HepG2 (cell line): ENCODE results near the gene POMT1.

Source experiments
- CEBPB ChIP-seq: IDR thresholded peaks from 2 replicates; pipeline ENCODE4 v1.6.1; 2011; ENCODE audit warnings: low read depth, low read length, improper control_type of control experiment, borderline replicate concordance
- EZH2 ChIP-seq: conservative IDR thresholded peaks from 2 replicates; pipeline ENCODE4 v1.6.1; 2012; ENCODE audit warnings: mild to moderate bottlenecking, low read depth, low read length, moderate library complexity
- KLF16 ChIP-seq, 2 experiments: sonication (generic) in 1 of 2; formaldehyde crosslinking in 1 of 2; IDR thresholded peaks; 2 replicates each; pipeline versions ENCODE4 v1.6.1 to v1.8.0; 2016 to 2023; ENCODE audit warnings: missing genetic modification reagents in 2 of 2, missing compliant biosample characterization in 1 of 2
- POLR2A ChIP-seq, 2 experiments: IDR thresholded peaks; 2 replicates each; pipeline ENCODE4 v1.6.1; 2011; ENCODE audit warnings: low read depth in 2 of 2, low read length in 2 of 2, mild to moderate bottlenecking in 1 of 2, moderate library complexity in 1 of 2; ENCODE audit not compliant: insufficient read depth in 1 of 2
- RNF2 ChIP-seq: fragments of 450-650 bp; conservative IDR thresholded peaks from 2 replicates; pipeline ENCODE4 v1.6.1; 2016; ENCODE audit warnings: low read depth
- SUZ12 ChIP-seq: fragments of 150-350 bp; IDR thresholded peaks from 2 replicates; pipeline ENCODE4 v1.6.1; 2014; ENCODE audit warnings: low read depth, low read length
- ZNF747 ChIP-seq: sonication (generic); formaldehyde crosslinking; IDR thresholded peaks from 2 replicates; pipeline ENCODE4 v1.8.1; 2023; ENCODE audit warnings: missing genetic modification reagents, mild to moderate bottlenecking, borderline replicate concordance
- TF ChIP-seq, protein P1 (sequence below): sonication (generic); formaldehyde crosslinking; IDR thresholded peaks from 2 replicates; pipeline ENCODE4 v1.5.0; 2020; ENCODE audit warnings: mild to moderate bottlenecking, missing genetic modification reagents, moderate library complexity
- TF ChIP-seq, protein P2 (sequence below): sonication (generic); formaldehyde crosslinking; IDR thresholded peaks from 2 replicates; pipeline ENCODE4 v1.4.0; 2020; ENCODE audit warnings: missing genetic modification reagents
- TF ChIP-seq, protein P3 (sequence below): sonication (generic); formaldehyde crosslinking; IDR thresholded peaks from 2 replicates; pipeline ENCODE4 v1.5.0; 2020; ENCODE audit warnings: missing genetic modification reagents
- TF ChIP-seq, protein P4 (sequence below): sonication (generic); formaldehyde crosslinking; IDR thresholded peaks from 2 replicates; pipeline ENCODE4 v1.5.0; 2020; ENCODE audit warnings: missing genetic modification reagents
- TF ChIP-seq, protein P5 (sequence below): IDR thresholded peaks from 2 replicates; pipeline ENCODE4 v1.6.1; 2012; ENCODE audit warnings: inconsistent platforms

DNA sequence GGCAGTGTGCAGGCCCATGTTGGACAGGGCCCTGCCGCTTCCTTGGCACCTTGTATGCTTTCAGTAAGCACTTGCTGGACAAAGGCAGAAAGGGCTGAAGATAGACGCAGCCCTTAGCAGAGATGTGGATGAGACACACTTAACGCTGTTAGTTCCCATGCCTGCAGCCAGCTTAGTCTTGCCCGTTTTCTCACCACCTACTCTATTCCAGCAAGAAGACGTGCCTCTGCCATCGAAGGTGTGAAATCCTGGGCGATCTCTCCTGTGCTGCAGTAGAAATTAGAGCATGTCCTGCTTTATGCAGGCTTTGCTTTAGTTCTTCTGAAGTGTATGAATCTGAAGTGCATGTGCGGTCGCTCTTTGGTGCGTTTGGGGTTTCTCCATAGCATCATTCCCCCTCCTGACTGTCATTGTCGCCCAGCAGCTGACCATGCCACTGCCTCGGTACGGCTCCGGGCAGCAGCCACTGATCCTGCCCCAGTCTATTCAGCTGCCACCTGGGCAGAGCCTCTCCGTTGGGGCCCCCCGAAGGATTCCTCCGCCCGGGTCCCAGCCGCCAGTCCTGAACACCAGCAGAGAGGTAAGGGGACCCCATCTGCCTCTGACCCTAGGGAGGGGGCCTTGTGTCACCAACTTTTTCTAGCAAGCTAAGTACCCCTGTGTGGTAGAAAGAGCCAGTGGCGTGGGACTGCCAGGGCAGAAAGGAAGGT is 11.6 kb upstream of the POMT1 start:
- TF ChIP-seq, protein P1, sequence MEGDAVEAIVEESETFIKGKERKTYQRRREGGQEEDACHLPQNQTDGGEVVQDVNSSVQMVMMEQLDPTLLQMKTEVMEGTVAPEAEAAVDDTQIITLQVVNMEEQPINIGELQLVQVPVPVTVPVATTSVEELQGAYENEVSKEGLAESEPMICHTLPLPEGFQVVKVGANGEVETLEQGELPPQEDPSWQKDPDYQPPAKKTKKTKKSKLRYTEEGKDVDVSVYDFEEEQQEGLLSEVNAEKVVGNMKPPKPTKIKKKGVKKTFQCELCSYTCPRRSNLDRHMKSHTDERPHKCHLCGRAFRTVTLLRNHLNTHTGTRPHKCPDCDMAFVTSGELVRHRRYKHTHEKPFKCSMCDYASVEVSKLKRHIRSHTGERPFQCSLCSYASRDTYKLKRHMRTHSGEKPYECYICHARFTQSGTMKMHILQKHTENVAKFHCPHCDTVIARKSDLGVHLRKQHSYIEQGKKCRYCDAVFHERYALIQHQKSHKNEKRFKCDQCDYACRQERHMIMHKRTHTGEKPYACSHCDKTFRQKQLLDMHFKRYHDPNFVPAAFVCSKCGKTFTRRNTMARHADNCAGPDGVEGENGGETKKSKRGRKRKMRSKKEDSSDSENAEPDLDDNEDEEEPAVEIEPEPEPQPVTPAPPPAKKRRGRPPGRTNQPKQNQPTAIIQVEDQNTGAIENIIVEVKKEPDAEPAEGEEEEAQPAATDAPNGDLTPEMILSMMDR (CRISPR knock-in tag), result no peak
- no peak for TF ChIP-seq CEBPB
- no peak for TF ChIP-seq ZNF747 (CRISPR knock-in tag)
- TF ChIP-seq, protein P2, sequence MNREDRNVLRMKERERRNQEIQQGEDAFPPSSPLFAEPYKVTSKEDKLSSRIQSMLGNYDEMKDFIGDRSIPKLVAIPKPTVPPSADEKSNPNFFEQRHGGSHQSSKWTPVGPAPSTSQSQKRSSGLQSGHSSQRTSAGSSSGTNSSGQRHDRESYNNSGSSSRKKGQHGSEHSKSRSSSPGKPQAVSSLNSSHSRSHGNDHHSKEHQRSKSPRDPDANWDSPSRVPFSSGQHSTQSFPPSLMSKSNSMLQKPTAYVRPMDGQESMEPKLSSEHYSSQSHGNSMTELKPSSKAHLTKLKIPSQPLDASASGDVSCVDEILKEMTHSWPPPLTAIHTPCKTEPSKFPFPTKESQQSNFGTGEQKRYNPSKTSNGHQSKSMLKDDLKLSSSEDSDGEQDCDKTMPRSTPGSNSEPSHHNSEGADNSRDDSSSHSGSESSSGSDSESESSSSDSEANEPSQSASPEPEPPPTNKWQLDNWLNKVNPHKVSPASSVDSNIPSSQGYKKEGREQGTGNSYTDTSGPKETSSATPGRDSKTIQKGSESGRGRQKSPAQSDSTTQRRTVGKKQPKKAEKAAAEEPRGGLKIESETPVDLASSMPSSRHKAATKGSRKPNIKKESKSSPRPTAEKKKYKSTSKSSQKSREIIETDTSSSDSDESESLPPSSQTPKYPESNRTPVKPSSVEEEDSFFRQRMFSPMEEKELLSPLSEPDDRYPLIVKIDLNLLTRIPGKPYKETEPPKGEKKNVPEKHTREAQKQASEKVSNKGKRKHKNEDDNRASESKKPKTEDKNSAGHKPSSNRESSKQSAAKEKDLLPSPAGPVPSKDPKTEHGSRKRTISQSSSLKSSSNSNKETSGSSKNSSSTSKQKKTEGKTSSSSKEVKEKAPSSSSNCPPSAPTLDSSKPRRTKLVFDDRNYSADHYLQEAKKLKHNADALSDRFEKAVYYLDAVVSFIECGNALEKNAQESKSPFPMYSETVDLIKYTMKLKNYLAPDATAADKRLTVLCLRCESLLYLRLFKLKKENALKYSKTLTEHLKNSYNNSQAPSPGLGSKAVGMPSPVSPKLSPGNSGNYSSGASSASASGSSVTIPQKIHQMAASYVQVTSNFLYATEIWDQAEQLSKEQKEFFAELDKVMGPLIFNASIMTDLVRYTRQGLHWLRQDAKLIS (CRISPR knock-in tag), result no peak
- TF ChIP-seq KLF16 (CRISPR knock-in tag; IDR thresholded peaks at IDR 0.05), result no peak
- no peak for TF ChIP-seq RNF2
- TF ChIP-seq, protein P3, sequence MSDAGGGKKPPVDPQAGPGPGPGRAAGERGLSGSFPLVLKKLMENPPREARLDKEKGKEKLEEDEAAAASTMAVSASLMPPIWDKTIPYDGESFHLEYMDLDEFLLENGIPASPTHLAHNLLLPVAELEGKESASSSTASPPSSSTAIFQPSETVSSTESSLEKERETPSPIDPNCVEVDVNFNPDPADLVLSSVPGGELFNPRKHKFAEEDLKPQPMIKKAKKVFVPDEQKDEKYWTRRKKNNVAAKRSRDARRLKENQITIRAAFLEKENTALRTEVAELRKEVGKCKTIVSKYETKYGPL, result no peak
- TF ChIP-seq, protein P4, sequence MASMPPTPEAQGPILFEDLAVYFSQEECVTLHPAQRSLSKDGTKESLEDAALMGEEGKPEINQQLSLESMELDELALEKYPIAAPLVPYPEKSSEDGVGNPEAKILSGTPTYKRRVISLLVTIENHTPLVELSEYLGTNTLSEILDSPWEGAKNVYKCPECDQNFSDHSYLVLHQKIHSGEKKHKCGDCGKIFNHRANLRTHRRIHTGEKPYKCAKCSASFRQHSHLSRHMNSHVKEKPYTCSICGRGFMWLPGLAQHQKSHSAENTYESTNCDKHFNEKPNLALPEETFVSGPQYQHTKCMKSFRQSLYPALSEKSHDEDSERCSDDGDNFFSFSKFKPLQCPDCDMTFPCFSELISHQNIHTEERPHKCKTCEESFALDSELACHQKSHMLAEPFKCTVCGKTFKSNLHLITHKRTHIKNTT (CRISPR knock-in tag), result no peak
- no peak for TF ChIP-seq SUZ12
- TF ChIP-seq EZH2, result no peak
- TF ChIP-seq POLR2A (IDR thresholded peaks at IDR 0.05; ENCODE audit: insufficient read depth in 1 of 2, low read depth in 2 of 2, low read length in 2 of 2), result no peak
- TF ChIP-seq, protein P5, sequence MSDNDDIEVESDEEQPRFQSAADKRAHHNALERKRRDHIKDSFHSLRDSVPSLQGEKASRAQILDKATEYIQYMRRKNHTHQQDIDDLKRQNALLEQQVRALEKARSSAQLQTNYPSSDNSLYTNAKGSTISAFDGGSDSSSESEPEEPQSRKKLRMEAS, result no peak
